NB4 (cell line): ENCODE data around the gene GUF1.

Experiments used
- POLR2A ChIP-seq: IDR thresholded peaks from 2 replicates; pipeline ENCODE4 v1.6.1; 2011; ENCODE audit warnings: mild to moderate bottlenecking; ENCODE audit not compliant: insufficient read length; ENCODE audit errors: extremely low read depth
- TF ChIP-seq, protein P1 (sequence below): IDR thresholded peaks from one replicate; pipeline ENCODE4 v1.5.1; 2012; ENCODE audit warnings: low read depth, low read length

DNA sequence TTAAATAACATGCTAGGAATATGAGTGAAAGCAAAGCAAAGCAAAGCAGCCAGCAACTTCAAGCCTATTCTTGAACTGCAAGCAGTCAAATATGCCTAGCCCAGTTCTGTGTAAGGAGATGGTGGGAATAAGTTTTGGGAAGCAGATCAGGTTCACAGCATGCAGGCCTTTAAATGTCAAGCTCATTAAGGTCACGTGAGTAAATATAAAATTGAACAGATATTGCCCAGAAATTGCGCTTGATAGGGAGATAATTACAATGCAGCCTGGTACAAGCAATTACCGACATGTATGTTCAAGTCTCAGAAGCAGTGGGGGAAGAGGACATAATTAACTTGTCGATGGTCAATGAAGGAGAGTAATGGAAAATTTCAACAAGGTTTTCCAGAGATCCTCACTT, 42.2 kb downstream of the GUF1 start:
- TF ChIP-seq, protein P1, sequence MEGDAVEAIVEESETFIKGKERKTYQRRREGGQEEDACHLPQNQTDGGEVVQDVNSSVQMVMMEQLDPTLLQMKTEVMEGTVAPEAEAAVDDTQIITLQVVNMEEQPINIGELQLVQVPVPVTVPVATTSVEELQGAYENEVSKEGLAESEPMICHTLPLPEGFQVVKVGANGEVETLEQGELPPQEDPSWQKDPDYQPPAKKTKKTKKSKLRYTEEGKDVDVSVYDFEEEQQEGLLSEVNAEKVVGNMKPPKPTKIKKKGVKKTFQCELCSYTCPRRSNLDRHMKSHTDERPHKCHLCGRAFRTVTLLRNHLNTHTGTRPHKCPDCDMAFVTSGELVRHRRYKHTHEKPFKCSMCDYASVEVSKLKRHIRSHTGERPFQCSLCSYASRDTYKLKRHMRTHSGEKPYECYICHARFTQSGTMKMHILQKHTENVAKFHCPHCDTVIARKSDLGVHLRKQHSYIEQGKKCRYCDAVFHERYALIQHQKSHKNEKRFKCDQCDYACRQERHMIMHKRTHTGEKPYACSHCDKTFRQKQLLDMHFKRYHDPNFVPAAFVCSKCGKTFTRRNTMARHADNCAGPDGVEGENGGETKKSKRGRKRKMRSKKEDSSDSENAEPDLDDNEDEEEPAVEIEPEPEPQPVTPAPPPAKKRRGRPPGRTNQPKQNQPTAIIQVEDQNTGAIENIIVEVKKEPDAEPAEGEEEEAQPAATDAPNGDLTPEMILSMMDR, result no peak
- no peak for TF ChIP-seq POLR2A
